ENCODE measurements around the gene ZMIZ2. TPM values are rescaled to one million over a fixed set of nuclear protein-coding genes. Genes with fewer than 3 reads are reported as not detected.

The ZMIZ2 gene
- total RNA-seq, 3 donors from 2014 or later = 80.4 to 104 (median 89.8) TPM

DNA sequence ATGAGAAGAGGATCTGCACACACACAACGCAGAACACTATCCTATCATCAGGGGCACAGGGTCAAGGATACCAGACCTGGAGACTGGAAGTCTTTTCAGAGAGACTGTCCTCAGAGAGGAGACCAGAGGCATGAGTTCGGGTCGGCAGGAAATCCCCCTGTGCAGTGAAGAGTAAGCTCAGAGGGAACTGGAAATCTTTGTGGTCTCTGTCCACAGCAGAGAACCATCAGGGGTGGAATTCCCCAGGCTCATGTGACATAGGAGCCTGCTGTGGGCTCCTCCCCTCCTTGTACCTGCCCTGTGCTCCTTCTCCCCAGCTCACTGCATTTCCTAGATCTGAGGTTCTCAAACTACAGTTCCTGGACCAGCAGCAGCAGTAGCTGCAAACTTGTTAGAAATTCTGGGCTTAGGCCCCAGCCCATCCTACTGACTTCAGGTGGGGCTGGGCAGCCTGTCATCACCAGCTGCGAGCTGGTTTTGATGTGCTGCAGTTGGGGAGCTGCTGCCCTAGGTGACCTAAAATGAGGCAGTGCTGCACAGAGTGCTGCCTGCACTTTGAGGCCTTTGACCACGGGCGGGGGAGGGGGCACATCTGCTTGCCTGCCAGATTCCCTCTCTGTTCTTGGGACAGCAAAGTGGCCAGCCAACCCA is 2.4 kb downstream of the ZMIZ2 start:
- H3K9me3 ChIP-seq = no peaks in the 10 kb centered on the region
- H3K4me1 ChIP-seq (ENCODE audit: low read depth) = peaks cover 44% of the 10 kb centered on the region
- intact Hi-C loops (cut with DNase I, micrococcal nuclease) = no loop called here
- TF ChIP-seq, protein P1, sequence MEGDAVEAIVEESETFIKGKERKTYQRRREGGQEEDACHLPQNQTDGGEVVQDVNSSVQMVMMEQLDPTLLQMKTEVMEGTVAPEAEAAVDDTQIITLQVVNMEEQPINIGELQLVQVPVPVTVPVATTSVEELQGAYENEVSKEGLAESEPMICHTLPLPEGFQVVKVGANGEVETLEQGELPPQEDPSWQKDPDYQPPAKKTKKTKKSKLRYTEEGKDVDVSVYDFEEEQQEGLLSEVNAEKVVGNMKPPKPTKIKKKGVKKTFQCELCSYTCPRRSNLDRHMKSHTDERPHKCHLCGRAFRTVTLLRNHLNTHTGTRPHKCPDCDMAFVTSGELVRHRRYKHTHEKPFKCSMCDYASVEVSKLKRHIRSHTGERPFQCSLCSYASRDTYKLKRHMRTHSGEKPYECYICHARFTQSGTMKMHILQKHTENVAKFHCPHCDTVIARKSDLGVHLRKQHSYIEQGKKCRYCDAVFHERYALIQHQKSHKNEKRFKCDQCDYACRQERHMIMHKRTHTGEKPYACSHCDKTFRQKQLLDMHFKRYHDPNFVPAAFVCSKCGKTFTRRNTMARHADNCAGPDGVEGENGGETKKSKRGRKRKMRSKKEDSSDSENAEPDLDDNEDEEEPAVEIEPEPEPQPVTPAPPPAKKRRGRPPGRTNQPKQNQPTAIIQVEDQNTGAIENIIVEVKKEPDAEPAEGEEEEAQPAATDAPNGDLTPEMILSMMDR (IDR thresholded peaks at IDR 0.05) = no peak
- H3K4me3 ChIP-seq = no peak overlapping the region
- DNase-seq = peak in 1 of 3 donors; percentile 37
- no peaks in the 10 kb centered on the region for H3K36me3 ChIP-seq (ENCODE audit: low read depth)
- ATAC-seq = no peak

DNA sequence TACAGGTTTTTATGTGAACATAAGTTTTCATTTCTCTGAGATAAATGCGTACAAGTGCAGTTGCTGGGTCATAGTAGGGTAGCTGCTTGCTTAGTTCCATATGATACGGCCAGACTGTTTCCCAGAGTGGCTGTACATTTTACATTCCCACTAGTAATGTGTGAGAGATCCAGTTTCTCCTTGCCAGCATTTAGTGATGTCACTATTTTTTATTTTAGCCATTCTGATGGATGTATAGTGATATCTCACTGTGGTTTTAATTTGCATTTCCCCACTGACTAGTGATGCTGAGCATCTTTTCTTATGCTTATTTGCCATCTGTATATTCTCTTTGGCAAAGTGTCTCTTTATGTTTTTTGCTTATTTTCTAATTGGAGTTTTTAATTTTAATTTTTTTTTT is 4.2 kb downstream of the ZMIZ2 start:
- TF ChIP-seq, protein P1 (IDR thresholded peaks at IDR 0.05) = no peak
- DNase-seq (no peak), ATAC-seq (no peak)
- no peaks in the 10 kb centered on the region for H3K9me3 ChIP-seq
- no peak overlapping the region for H3K4me3 ChIP-seq
- intact Hi-C loops (cut with DNase I, micrococcal nuclease) = no loop called here
- H3K36me3 ChIP-seq (ENCODE audit: low read depth) = no peaks in the 10 kb centered on the region
- H3K4me1 ChIP-seq (ENCODE audit: low read depth) = peaks cover 41% of the 10 kb centered on the region

DNA sequence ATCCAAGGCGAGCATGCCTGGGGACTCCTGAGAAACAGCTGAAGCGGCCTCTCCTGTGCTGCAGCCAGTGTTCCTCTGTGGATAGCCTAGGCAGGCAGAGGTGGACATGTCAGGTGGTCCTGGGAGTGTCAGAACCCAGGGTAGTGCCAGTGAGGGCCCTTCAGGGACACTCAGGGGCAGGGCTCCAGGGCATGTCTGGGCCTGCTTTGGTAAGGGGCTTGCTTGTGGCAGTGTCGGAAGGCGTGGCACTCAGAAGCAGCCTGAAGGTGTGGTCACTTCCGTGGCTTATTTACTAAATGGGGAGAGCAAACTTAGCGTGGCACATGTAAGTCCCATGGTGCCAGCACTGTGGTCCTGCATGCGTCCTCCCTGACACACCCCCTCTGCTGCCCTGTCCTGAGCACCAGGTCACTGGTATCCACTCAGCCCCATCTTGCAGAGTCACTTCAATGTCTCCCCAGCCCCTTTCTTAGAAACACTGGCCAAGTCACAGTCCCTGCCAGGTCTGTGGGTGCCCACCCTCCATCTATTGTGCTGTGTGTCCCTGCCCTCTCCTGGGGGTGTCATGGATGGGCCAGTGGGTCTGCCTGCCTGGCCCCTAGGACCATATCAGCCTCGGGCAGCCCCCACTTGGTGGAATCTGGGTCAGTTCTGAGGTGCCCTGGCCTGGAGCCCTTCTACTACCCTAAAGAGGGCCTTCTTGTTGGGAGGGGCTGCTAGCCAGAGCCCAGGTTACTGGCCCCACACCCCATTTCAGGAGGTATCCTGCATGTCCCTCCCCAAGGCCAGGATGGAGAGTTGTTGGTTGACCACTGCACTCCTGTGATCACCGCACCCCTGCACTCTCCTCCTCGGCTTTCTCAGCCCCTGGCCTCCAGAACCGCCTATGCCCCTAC is 6.4 kb downstream of the ZMIZ2 start:
- Histone ChIP-seq H3K4me1 (ENCODE audit: low read depth) (peaks cover 31% of the 10 kb centered on the region), H3K9me3 (no peaks in the 10 kb centered on the region), H3K4me3 (no peak overlapping the region), H3K36me3 (ENCODE audit: low read depth) (no peaks in the 10 kb centered on the region)
- DNase-seq (no peak), ATAC-seq (peak; percentile 52)
- TF ChIP-seq, protein P1 (IDR thresholded peaks at IDR 0.05) = no peak
- intact Hi-C loops (cut with DNase I, micrococcal nuclease) = no loop called here

DNA sequence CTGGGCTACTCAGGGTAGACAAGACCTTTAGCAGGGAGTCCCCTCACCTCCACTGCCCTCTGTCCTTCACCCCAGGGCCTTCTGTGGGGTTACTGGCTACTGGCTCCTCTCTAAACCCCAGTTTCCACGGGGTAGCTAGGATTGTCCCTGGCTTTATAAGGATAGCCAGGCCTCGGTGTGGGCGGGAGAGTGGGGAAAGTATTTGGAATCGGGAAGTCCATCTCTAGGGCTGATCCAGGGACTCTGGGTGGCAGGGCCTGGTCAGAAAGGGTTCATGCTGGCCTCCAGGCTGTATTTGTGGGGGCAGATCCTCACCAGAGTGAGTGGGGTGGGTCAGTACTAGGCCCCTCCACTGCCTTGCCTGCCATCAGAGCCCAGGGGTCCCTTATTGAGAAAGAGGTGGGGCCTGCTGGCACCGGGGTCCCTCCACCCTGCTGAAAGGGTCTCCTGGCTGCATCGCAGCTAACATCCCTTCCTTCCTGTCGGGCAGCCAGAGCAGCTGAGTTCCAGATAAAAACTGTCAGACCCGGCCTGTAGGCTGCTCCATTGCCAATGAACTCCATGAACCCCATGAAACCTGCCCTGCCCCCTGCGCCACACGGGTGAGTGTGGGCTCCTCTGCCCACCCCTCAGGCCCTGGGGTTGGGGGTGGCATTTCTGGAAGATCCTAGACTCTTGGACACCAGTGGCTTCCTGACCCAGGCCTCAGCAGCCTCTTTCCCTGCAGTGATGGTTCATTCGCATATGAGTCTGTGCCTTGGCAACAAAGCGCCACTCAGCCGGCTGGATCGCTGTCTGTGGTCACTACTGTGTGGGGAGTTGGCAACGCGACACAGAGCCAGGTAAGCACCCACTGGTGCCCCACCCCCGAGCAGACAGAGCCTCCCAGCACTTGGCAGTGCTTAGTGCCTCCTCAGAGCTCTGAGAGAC is 7.3 kb downstream of the ZMIZ2 start:
- ATAC-seq (no peak), DNase-seq (no peak)
- intact Hi-C loops (cut with DNase I, micrococcal nuclease) = no loop called here
- Histone ChIP-seq H3K36me3 (ENCODE audit: low read depth) (no peaks in the 10 kb centered on the region), H3K9me3 (no peaks in the 10 kb centered on the region), H3K4me3 (no peak overlapping the region), H3K4me1 (ENCODE audit: low read depth) (peaks cover 22% of the 10 kb centered on the region)
- TF ChIP-seq, protein P1 (IDR thresholded peaks at IDR 0.05) = no peak

DNA sequence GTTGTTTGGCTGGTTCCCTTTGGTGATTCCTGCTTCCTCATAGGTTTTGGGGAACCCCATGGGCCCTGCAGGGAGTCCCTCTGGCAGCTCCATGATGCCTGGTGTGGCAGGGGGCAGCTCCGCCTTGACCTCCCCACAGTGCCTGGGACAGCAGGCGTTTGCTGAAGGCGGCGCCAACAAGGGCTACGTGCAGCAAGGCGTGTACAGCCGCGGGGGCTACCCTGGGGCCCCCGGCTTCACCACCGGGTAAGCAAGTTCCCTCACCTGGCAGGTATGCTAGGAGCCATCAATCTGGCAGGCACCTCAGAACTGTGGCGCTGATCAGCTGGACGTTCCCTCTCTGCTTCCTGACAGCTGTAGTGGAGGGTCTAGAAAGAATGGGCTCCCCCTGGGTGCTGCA is 8.3 kb downstream of the ZMIZ2 start:
- TF ChIP-seq, protein P1 (IDR thresholded peaks at IDR 0.05) = no peak
- Histone ChIP-seq H3K4me1 (ENCODE audit: low read depth) (peaks cover 19% of the 10 kb centered on the region), H3K36me3 (ENCODE audit: low read depth) (no peaks in the 10 kb centered on the region), H3K4me3 (no peak overlapping the region), H3K9me3 (no peaks in the 10 kb centered on the region)
- DNase-seq (no peak), ATAC-seq (no peak)
- intact Hi-C loops (cut with DNase I, micrococcal nuclease) = no loop called here

Measured in mucosa of descending colon (tissue), 3 donors.